Inflammatory macrophage (primary cell): Measurements from ENCODE around the gene NPAS1.

Source experiments
- DNase-seq, 2 donors: peaks; one replicate each; pipeline ENCODE4 v3.0.0-alpha.2; 2020 to 2022

The NPAS1 gene

GRCh38 chr19:47082493-47082892, 62.9 kb downstream of the NPAS1 start:
- DNase-seq: no peak

- DNase-seq: no peak
Measured at GRCh38 chr19:47084879-47085439, 65.3 kb downstream of the NPAS1 start.

- DNase-seq: no peak
Measured at GRCh38 chr19:47086280-47086679, 66.6 kb downstream of the NPAS1 start.

- DNase-seq: no peak
Measured at GRCh38 chr19:47089767-47090350, 70.2 kb downstream of the NPAS1 start.

GRCh38 chr19:47093254-47093653, 73.6 kb downstream of the NPAS1 start:
- DNase-seq: no peak

DNA sequence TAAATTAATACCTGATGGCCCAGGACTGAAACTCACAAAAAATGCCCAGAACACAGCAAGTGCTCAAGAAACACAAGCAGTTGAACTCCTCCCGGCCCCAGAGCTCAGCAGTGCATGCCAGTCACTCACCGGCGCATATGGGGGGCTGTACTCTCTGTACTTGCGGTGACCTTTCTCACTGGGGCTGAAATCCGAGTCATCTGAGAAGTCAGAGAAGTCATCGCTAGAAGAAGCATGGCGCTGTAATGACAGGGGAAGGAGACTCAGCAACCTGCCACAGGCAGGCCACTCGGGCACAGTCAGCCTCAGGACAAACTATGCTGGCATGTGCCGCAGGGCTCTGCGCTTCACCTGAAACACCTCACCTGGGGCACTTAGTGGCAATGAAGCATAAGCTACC, 74.2 kb downstream of the NPAS1 start:
- peak in 1 of 2 donors; percentile 12 for DNase-seq

DNA sequence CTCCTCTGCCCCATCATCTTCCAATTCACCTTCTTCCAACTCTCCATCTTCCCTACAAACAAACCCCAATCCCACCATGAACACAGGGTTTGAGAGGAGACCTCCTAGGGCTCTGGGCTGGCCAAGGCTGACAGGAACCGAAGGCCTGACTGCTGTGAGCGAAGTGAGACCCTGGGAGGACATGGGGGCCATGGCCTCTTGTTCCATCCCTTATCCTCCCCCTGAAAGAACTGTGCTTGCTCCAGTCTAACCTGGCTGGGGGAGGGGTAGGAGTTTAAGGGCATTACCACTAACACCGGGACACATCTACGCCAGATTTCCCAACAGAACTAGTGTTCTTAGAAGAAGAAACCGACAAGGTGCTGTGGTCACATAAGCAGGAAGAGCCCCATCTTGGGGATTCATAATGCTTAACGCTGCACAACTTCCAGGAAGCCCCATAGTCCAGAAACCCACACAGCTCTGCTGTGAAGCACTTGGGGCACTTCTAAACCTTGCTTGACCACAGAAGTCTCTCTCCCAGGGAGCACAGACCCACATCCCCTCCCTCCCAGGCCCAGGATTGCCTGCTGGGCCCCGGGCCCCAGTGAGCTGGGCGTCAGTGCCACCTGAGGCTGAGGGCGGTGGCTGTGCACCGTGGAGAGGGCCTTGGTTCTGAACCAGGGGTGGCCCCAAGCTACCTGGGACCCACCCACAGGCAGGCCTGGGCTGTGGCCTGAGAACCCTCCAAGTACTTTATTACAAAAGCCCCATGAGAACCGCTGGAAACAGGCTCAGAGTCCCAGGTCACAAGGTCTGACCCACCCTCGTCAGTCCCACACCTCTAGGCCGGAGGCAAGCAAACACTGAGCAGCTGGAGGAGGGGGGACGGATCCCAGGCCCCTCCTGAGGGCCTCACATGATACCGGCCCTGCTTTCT, 75.2 kb downstream of the NPAS1 start:
- peak; percentile 18 to 80 for DNase-seq
